ENCODE results near the gene TMEM147. TPM values are rescaled to one million over a fixed set of nuclear protein-coding genes. Genes with fewer than 3 reads are reported as not detected.

Gene TMEM147
- total and polyA plus RNA-seq, 2 of the 13 experiments (the other 11 are each of a cell fraction or from before 2014, with no cell fraction given): 141 to 176 TPM

- peak; percentile 40; the same call in 1 of the 2 replicates for TF ChIP-seq ZNF280D (CRISPR knock-in tag; IDR thresholded peaks at IDR 0.05)
- TF ChIP-seq POGK (CRISPR knock-in tag; conservative IDR thresholded peaks at IDR 0.05): no peak
- no peak for TF ChIP-seq MEIS2 (CRISPR knock-in tag; IDR thresholded peaks at IDR 0.05)
- TF ChIP-seq LCORL (IDR thresholded peaks at IDR 0.05): no peak
- TF ChIP-seq LCORL (CRISPR knock-in tag; IDR thresholded peaks at IDR 0.05): peak; percentile 42; the same call in 1 of the 2 replicates
- TF ChIP-seq ZMYM3 (CRISPR knock-in tag; IDR thresholded peaks at IDR 0.05): 0 out of 2 replicates have a peak, but pooled peaks have one; percentile 18
- TF ChIP-seq ZNF720 (CRISPR knock-in tag; IDR thresholded peaks at IDR 0.05): no peak
- TF ChIP-seq MAX (IDR thresholded peaks at IDR 0.05): peak; percentile 22; the same call in 1 of the 2 replicates
- peak; percentile 40 for TF ChIP-seq HNF4A (CRISPR knock-in tag; IDR thresholded peaks at IDR 0.05)
- no peak for TF ChIP-seq TARDBP (CRISPR knock-in tag; IDR thresholded peaks at IDR 0.05)
- TF ChIP-seq ZNF687 (CRISPR knock-in tag; IDR thresholded peaks at IDR 0.05): peak; percentile 63
- no peak for TF ChIP-seq THYN1 (CRISPR knock-in tag; IDR thresholded peaks at IDR 0.05; ENCODE audit: borderline replicate concordance, low read depth)
- no peak for TF ChIP-seq ZNF563 (CRISPR knock-in tag; IDR thresholded peaks at IDR 0.05)
- TF ChIP-seq SNRNP70 (IDR thresholded peaks at IDR 0.05; ENCODE audit: low read depth, low read length): no peak
- no peak for TF ChIP-seq PCBP1 (IDR thresholded peaks at IDR 0.05; ENCODE audit: borderline replicate concordance, low read depth, low read length)
- peak; percentile 15; the same call in 1 of the 2 replicates for TF ChIP-seq SALL1 (CRISPR knock-in tag; IDR thresholded peaks at IDR 0.05)
- TF ChIP-seq ZNF768 (CRISPR knock-in tag; IDR thresholded peaks at IDR 0.05): peak; percentile 67; the same call in 1 of the 2 replicates
Measured at GRCh38 chr19:35539850-35540249, 5.6 kb upstream of the TMEM147 start (continued).

Measured in HepG2 (cell line).